SK-N-SH (cell line): ENCODE data around the gene R3HDML. TPM values are rescaled to one million over a fixed set of nuclear protein-coding genes. Genes with fewer than 3 reads are reported as not detected.

Source experiments
- CTCF ChIA-PET: fragments of 300-600, 350-600 bp; formaldehyde crosslinking; extraction: SDS; loops from one replicate; lab custom pipeline; 2021; lab: Yijun Ruan, JAX
- POLR2A ChIA-PET: fragments of 350-600 bp; sonication (Branson Sonifier 250); formaldehyde crosslinking; extraction: SDS; loops from one replicate; lab custom pipeline; 2020; ENCODE audit warnings: antibody characterized with exemption, inconsistent platforms; lab: Yijun Ruan, JAX
- DNase-seq: peaks from one replicate; pipeline ENCODE4 v3.0.0; 2012
- H2AFZ ChIP-seq: fragments of 200-600 bp; sonication (generic); 2 replicates; pipeline ENCODE4 v1.8.1; 2016; ENCODE audit warnings: antibody characterized with exemption, mild to moderate bottlenecking, low read depth
- H3F3A ChIP-seq: fragments of 200-600 bp; sonication (generic); replicated peaks from 2 replicates; pipeline ENCODE3; 2016; ENCODE audit warnings: antibody characterized with exemption, mild to moderate bottlenecking; ENCODE audit not compliant: insufficient read depth
- H3K27ac ChIP-seq, 2 experiments: fragments of 200-500 bp in 1 of 2; fragments of 200-600 bp in 1 of 2; sonication (Bioruptor generic) in 1 of 2; sonication (generic), shearing (Covaris generic) in 1 of 2; 2 replicates each; pipeline versions ENCODE4 v1.5.1 to v1.6.1; 2014 to 2016; ENCODE audit warnings: low read depth in 2 of 2, inconsistent platforms in 1 of 2, low read length in 1 of 2, mild to moderate bottlenecking in 1 of 2, mixed read lengths in 1 of 2
- H3K27me3 ChIP-seq: fragments of 200-600 bp; sonication (generic), shearing (Covaris generic); 2 replicates; pipeline ENCODE4 v1.6.1; 2016; ENCODE audit warnings: mixed run types; ENCODE audit not compliant: insufficient read depth
- H3K36me3 ChIP-seq, 2 experiments: fragments of 200-500 bp in 1 of 2; fragments of 200-600 bp in 1 of 2; sonication (Bioruptor generic) in 1 of 2; sonication (generic) in 1 of 2; replicated peaks in 1 of 2; 2 replicates each; pipeline versions ENCODE3 to v1.5.1; 2014 to 2016; ENCODE audit warnings: low read length in 1 of 2, mild to moderate bottlenecking in 1 of 2; ENCODE audit not compliant: insufficient read depth in 2 of 2, control insufficient read depth in 1 of 2
- H3K4me1 ChIP-seq, 2 experiments: fragments of 200-500 bp in 1 of 2; fragments of 200-600 bp in 1 of 2; sonication (Bioruptor generic) in 1 of 2; sonication (generic), shearing (Covaris generic) in 1 of 2; 2 replicates each; pipeline versions ENCODE4 v1.5.1 to v1.6.1; 2014 to 2016; ENCODE audit warnings: low read depth in 1 of 2, low read length in 1 of 2, mixed run types in 1 of 2; ENCODE audit not compliant: insufficient read depth in 2 of 2, control insufficient read depth in 1 of 2
- H3K4me2 ChIP-seq: fragments of 200-600 bp; sonication (generic), shearing (Covaris generic); 2 replicates; pipeline ENCODE4 v1.6.1; 2017; ENCODE audit warnings: mixed run types
- H3K4me3 ChIP-seq, 2 experiments: fragments of 200-500 bp in 1 of 2; fragments of 200-600 bp in 1 of 2; sonication (Bioruptor generic) in 1 of 2; sonication (generic), shearing (Covaris generic) in 1 of 2; 2 replicates each; pipeline versions ENCODE4 v1.5.1 to v1.8.1; 2014 to 2016; ENCODE audit warnings: low read depth in 2 of 2, inconsistent platforms in 1 of 2, low read length in 1 of 2, mild to moderate bottlenecking in 1 of 2, mixed read lengths in 1 of 2, moderate library complexity in 1 of 2
- H3K79me2 ChIP-seq: fragments of 200-600 bp; sonication (generic); 2 replicates; pipeline ENCODE4 v1.8.1; 2017; ENCODE audit warnings: mild to moderate bottlenecking; ENCODE audit not compliant: insufficient read depth
- H3K9ac ChIP-seq: fragments of 200-600 bp; sonication (generic); 2 replicates; pipeline ENCODE4 v1.6.1; 2017; ENCODE audit warnings: mixed run types
- H3K9me2 ChIP-seq: fragments of 200-600 bp; sonication (generic); 2 replicates; pipeline ENCODE4 v1.6.1; 2017; ENCODE audit warnings: mixed run types
- H3K9me3 ChIP-seq: fragments of 200-600 bp; sonication (generic); 2 replicates; pipeline ENCODE4 v1.6.1; 2017; ENCODE audit warnings: mixed run types, mild to moderate bottlenecking, moderate library complexity
- H4K20me1 ChIP-seq: fragments of 200-600 bp; sonication (generic); 2 replicates; pipeline ENCODE4 v1.6.1; 2017; ENCODE audit warnings: mild to moderate bottlenecking, mixed run types; ENCODE audit not compliant: insufficient read depth
- ELF1 ChIP-seq: IDR thresholded peaks from 2 replicates; pipeline ENCODE4 v1.4.0; 2012
- EP300 ChIP-seq, 2 experiments: IDR thresholded peaks; 2 replicates each; pipeline versions ENCODE4 v1.4.0 to v1.6.1; 2012; ENCODE audit warnings: borderline replicate concordance in 1 of 2, low read depth in 1 of 2, low read length in 1 of 2
- FOSL2 ChIP-seq: IDR thresholded peaks from 2 replicates; pipeline ENCODE4 v1.4.0; 2012; ENCODE audit warnings: low read depth, mild to moderate bottlenecking, moderate library complexity, borderline replicate concordance
- MAX ChIP-seq: IDR thresholded peaks from 2 replicates; pipeline ENCODE4 v1.4.0; 2012; ENCODE audit warnings: low read depth
- MXI1 ChIP-seq: IDR thresholded peaks from 2 replicates; pipeline ENCODE4 v1.6.1; 2012; ENCODE audit warnings: mild to moderate bottlenecking, low read depth, low read length, improper control_type of control experiment
- NRF1 ChIP-seq: IDR thresholded peaks from 2 replicates; pipeline ENCODE4 v1.6.1; 2012; ENCODE audit warnings: low read depth, mild to moderate bottlenecking, low read length
- RAD21 ChIP-seq: IDR thresholded peaks from 2 replicates; pipeline ENCODE4 v1.6.1; 2012; ENCODE audit warnings: mild to moderate bottlenecking, low read length
- RCOR1 ChIP-seq: fragments of 150-350 bp; IDR thresholded peaks from 2 replicates; pipeline ENCODE4 v1.6.1; 2017; ENCODE audit warnings: antibody characterized with exemption, low read length
- RFX5 ChIP-seq: IDR thresholded peaks from 2 replicates; pipeline ENCODE4 v1.6.1; 2012; ENCODE audit warnings: mild to moderate bottlenecking, improper control_type of control experiment, low read length
- RXRA ChIP-seq: IDR thresholded peaks from 2 replicates; pipeline ENCODE4 v1.4.0; 2012; ENCODE audit warnings: low read depth, mild to moderate bottlenecking, borderline replicate concordance
- SIN3A ChIP-seq: IDR thresholded peaks from 2 replicates; pipeline ENCODE4 v1.6.1; 2012; ENCODE audit warnings: low read depth, mild to moderate bottlenecking, low read length, moderate library complexity, borderline replicate concordance
- TAF1 ChIP-seq: IDR thresholded peaks from 2 replicates; pipeline ENCODE4 v1.6.1; 2012; ENCODE audit warnings: low read depth, mild to moderate bottlenecking, low read length, moderate library complexity, borderline replicate concordance
- TEAD4 ChIP-seq: IDR thresholded peaks from 2 replicates; pipeline ENCODE4 v1.4.0; 2012; ENCODE audit warnings: mild to moderate bottlenecking, borderline replicate concordance; ENCODE audit not compliant: insufficient read depth
- YY1 ChIP-seq: IDR thresholded peaks from 2 replicates; pipeline ENCODE4 v1.4.0; 2012; ENCODE audit warnings: low read depth, mild to moderate bottlenecking
- WGBS: methylation state at CpG from one replicate; pipeline ENCODE4 v1.1.6; 2017; ENCODE audit warnings: low lambda C conversion rate; 5-methylcytosine and 5-hydroxymethylcytosine counted together
- polyA plus RNA-seq, 3 experiments: library from polyadenylated mRNA; depleted of rRNA; stranded (reverse); fragments of >200 nt; gene quantifications; 2 replicates each; pipeline ENCODE4 v1.2.3, GENCODE V29; 2012
- TF ChIP-seq, protein P1 (sequence below): fragments of 150-350 bp; IDR thresholded peaks from 2 replicates; pipeline ENCODE4 v1.6.1; 2017; ENCODE audit warnings: antibody characterized with exemption, low read length, low read depth, borderline replicate concordance
- TF ChIP-seq, protein P2 (sequence below): IDR thresholded peaks from 2 replicates; pipeline ENCODE4 v1.6.1; 2012; ENCODE audit warnings: mild to moderate bottlenecking, low read depth, low read length, moderate library complexity

The R3HDML gene
- polyA plus RNA-seq, 1 of the 3 experiments (the other 2 are of a cell fraction): not detected

DNA sequence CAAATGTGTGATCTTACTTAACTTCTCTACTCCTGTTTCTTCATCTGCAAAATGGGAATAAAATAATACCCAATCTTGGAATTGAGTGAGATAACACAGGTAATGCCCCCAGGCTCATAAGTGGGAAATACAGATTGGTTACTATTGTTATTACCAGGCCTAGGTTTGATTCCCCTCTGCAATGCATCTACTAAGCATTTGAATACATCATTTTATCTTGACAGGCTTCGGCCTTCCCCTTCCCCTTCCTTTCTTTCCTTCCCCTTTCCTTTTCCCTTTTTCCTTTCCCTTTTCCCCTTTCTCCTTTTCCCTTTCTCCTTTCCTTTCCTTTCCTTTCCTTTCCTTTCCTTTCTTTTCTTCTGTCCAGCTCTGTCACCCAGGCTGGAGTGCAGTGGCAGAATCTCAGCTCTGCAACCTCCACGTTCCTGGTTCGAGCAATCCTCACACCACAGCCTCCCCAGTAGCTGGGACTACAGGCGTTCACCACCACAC is 11.4 kb downstream of the R3HDML start:
- H3K4me3 ChIP-seq: no peak overlapping the region
- no peak overlapping the region for H3K4me2 ChIP-seq
- DNase-seq: no peak
- no peaks in the 10 kb centered on the region for H3K4me1 ChIP-seq
- no peak overlapping the region for H3K27ac ChIP-seq
- H3K9ac ChIP-seq: no peak overlapping the region
- no peaks in the 10 kb centered on the region for H3K9me2 ChIP-seq
- no peaks in the 10 kb centered on the region for H4K20me1 ChIP-seq
- H3K9me3 ChIP-seq: no peaks in the 10 kb centered on the region
- no peaks in the 10 kb centered on the region for H3F3A ChIP-seq
- CTCF ChIA-PET: interaction anchor here (1.1 kb wide), 1 partner anchor 36 kb away, joined by 3 read pairs; no protein-coding TSS in a partner anchor
- no peak overlapping the region for H2AFZ ChIP-seq
- TF ChIP-seq RFX5: no peak
- TF ChIP-seq, protein P1, sequence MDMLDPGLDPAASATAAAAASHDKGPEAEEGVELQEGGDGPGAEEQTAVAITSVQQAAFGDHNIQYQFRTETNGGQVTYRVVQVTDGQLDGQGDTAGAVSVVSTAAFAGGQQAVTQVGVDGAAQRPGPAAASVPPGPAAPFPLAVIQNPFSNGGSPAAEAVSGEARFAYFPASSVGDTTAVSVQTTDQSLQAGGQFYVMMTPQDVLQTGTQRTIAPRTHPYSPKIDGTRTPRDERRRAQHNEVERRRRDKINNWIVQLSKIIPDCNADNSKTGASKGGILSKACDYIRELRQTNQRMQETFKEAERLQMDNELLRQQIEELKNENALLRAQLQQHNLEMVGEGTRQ: no peak
- no peak for TF ChIP-seq ELF1
- no peak for TF ChIP-seq YY1
- TF ChIP-seq, all 33 proteins: peak for 0
- no peaks in the 10 kb centered on the region for H3K79me2 ChIP-seq
- no peaks in the 10 kb centered on the region; the same call in 1 of the 2 replicates for H3K27me3 ChIP-seq
- H3K36me3 ChIP-seq: no peaks in the 10 kb centered on the region
- WGBS: 65% methylated on average over 4 of the region's 4 CpGs
- POLR2A ChIA-PET: no interaction called here

- no peaks in the 10 kb centered on the region for H3K4me1 ChIP-seq
- WGBS: 30% methylated on average over 3 of the region's 3 CpGs
- TF ChIP-seq TAF1: no peak
- no peak for TF ChIP-seq MAX
- H3K4me2 ChIP-seq: no peak overlapping the region
- H3K9me2 ChIP-seq: no peaks in the 10 kb centered on the region
- H3K27me3 ChIP-seq: no peaks in the 10 kb centered on the region; the same call in 1 of the 2 replicates
- no peaks in the 10 kb centered on the region for H3K79me2 ChIP-seq
- no peaks in the 10 kb centered on the region for H3K36me3 ChIP-seq
- H3K27ac ChIP-seq: no peak overlapping the region
- H2AFZ ChIP-seq: no peak overlapping the region
- no peaks in the 10 kb centered on the region for H3F3A ChIP-seq
- no peak for DNase-seq
- CTCF ChIA-PET: interaction anchor here (0.6 to 0.9 kb wide), 3 partner anchors 10 to 112 kb away, joined by 3 read pairs; no protein-coding TSS in a partner anchor
- POLR2A ChIA-PET: no interaction called here
- no peak overlapping the region for H3K9ac ChIP-seq
- H3K4me3 ChIP-seq: no peak overlapping the region
- no peaks in the 10 kb centered on the region for H3K9me3 ChIP-seq
- no peaks in the 10 kb centered on the region for H4K20me1 ChIP-seq
Observed at GRCh38 chr20:44349349-44349748, 12.5 kb downstream of the R3HDML start.

- H3K4me2 ChIP-seq: no peak overlapping the region
- no peak overlapping the region for H3K27ac ChIP-seq
- no peaks in the 10 kb centered on the region for H3K9me3 ChIP-seq
- no peaks in the 10 kb centered on the region for H3K79me2 ChIP-seq
- POLR2A ChIA-PET: interaction anchor here (0.6 kb wide), 1 partner anchor 137 kb away, joined by 3 read pairs; no protein-coding TSS in a partner anchor
- no peak overlapping the region for H2AFZ ChIP-seq
- no peaks in the 10 kb centered on the region for H3F3A ChIP-seq
- WGBS: 86% methylated on average over 6 of the region's 6 CpGs
- no peak for DNase-seq
- no peak overlapping the region for H3K4me3 ChIP-seq
- no peaks in the 10 kb centered on the region for H3K9me2 ChIP-seq
- no peaks in the 10 kb centered on the region for H3K4me1 ChIP-seq
- no peaks in the 10 kb centered on the region for H4K20me1 ChIP-seq
- H3K36me3 ChIP-seq: no peaks in the 10 kb centered on the region
- no peaks in the 10 kb centered on the region; the same call in 1 of the 2 replicates for H3K27me3 ChIP-seq
- H3K9ac ChIP-seq: no peak overlapping the region
- CTCF ChIA-PET: interaction anchor here (0.9 to 1.3 kb wide), 2 partner anchors 39 to 111 kb away, joined by 3 read pairs; partner anchors contain the start of gene FITM2
- TF ChIP-seq, protein P2, sequence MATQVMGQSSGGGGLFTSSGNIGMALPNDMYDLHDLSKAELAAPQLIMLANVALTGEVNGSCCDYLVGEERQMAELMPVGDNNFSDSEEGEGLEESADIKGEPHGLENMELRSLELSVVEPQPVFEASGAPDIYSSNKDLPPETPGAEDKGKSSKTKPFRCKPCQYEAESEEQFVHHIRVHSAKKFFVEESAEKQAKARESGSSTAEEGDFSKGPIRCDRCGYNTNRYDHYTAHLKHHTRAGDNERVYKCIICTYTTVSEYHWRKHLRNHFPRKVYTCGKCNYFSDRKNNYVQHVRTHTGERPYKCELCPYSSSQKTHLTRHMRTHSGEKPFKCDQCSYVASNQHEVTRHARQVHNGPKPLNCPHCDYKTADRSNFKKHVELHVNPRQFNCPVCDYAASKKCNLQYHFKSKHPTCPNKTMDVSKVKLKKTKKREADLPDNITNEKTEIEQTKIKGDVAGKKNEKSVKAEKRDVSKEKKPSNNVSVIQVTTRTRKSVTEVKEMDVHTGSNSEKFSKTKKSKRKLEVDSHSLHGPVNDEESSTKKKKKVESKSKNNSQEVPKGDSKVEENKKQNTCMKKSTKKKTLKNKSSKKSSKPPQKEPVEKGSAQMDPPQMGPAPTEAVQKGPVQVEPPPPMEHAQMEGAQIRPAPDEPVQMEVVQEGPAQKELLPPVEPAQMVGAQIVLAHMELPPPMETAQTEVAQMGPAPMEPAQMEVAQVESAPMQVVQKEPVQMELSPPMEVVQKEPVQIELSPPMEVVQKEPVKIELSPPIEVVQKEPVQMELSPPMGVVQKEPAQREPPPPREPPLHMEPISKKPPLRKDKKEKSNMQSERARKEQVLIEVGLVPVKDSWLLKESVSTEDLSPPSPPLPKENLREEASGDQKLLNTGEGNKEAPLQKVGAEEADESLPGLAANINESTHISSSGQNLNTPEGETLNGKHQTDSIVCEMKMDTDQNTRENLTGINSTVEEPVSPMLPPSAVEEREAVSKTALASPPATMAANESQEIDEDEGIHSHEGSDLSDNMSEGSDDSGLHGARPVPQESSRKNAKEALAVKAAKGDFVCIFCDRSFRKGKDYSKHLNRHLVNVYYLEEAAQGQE: no peak
- TF ChIP-seq ELF1: no peak
- no peak for TF ChIP-seq FOSL2
- TF ChIP-seq NRF1: no peak
- TF ChIP-seq TEAD4: no peak
- TF ChIP-seq RAD21: no peak
- no peak for TF ChIP-seq SIN3A
- TF ChIP-seq, protein P1: no peak
- TF ChIP-seq RCOR1: no peak
- no peak for TF ChIP-seq MXI1
- TF ChIP-seq EP300 (IDR thresholded peaks at IDR 0.05; ENCODE audit: borderline replicate concordance in 1 of 2, low read depth in 1 of 2, low read length in 1 of 2): no peak
- TF ChIP-seq RXRA: no peak
Observed at GRCh38 chr20:44350567-44350966, 13.7 kb downstream of the R3HDML start.
